Measurements from ENCODE around the gene VOPP1. TPM values are rescaled to one million over a fixed set of nuclear protein-coding genes. Genes with fewer than 3 reads are reported as not detected.

VOPP1 gene
- total and polyA plus RNA-seq, 10 of the 15 experiments (the other 5 are each of a cell fraction or from before 2014, with no cell fraction given), result 32.8 to 206 (median 129) TPM

GRCh38 chr7:55526770-55527169, 45.5 kb downstream of the VOPP1 start (continued):
- TF ChIP-seq FOS (IDR thresholded peaks at IDR 0.05; ENCODE audit: borderline replicate concordance, extremely low read depth, insufficient read length) (no peak), ATF7 (IDR thresholded peaks at IDR 0.05; ENCODE audit: low read depth) (no peak)

- ChIA-PET CTCF (interaction anchor here (1.1 to 1.5 kb wide), 3 partner anchors 9 to 21 kb away, joined by 3 read pairs; no protein-coding TSS in a partner anchor), RAD21 (ENCODE audit: unreplicated experiment) (interaction anchor here (1.3 to 1.5 kb wide), 2 partner anchors 21 to 40 kb away, joined by 3 read pairs; no protein-coding TSS in a partner anchor), POLR2A (interaction anchor here (1.0 to 1.4 kb wide), 4 partner anchors 9 to 12 kb away, joined by 3 to 8 read pairs (median 4); no protein-coding TSS in a partner anchor), SMC1A (ENCODE audit: uncharacterized antibody, unreplicated experiment) (interaction anchor here (0.6 to 2.0 kb wide), 4 partner anchors 8 to 26 kb away, joined by 3 to 13 read pairs (median 3); no protein-coding TSS in a partner anchor)
- in situ Hi-C loops (cut with MboI), result no loop called here
- Histone ChIP-seq H3K4me2 (ENCODE audit: control insufficient read depth, insufficient read depth) (peak overlapping the region; percentile 68), H3K9ac (ENCODE audit: control insufficient read depth, insufficient read depth, low read length) (no peak overlapping the region), H2AFZ (ENCODE audit: control insufficient read depth, low read depth, low read length) (no peak overlapping the region), H3K36me3 (ENCODE audit: control insufficient read depth in 2 of 2, insufficient read depth in 2 of 2, low read length in 1 of 2) (peaks cover 10 to 13% of the 10 kb centered on the region in 2 experiments; a peak in 3 of 4 replicates), H3K27me3 (replicated peaks in 1 of 2; ENCODE audit: control insufficient read depth in 2 of 2, insufficient read depth in 2 of 2, low read length in 1 of 2) (no peaks in the 10 kb centered on the region), H3K79me2 (ENCODE audit: control insufficient read depth, insufficient read depth, low read length) (peaks cover 97% of the 10 kb centered on the region), H3K4me3 (no peak overlapping the region), H3K27ac (ENCODE audit: control insufficient read depth, insufficient read depth) (peak overlapping the region; percentile 62), H3K9me3 (replicated peaks; ENCODE audit: control insufficient read depth, insufficient read depth, low read length) (no peaks in the 10 kb centered on the region), H3K4me1 (ENCODE audit: control insufficient read depth, insufficient read depth, low read length) (peaks cover 66% of the 10 kb centered on the region), H4K20me1 (ENCODE audit: control insufficient read depth, insufficient read depth) (no peaks in the 10 kb centered on the region)
- DNase-seq (ENCODE audit: low read depth, low spot score), result no peak
- BruUV-seq (replicated peaks), result no TSS peak
- TF ChIP-seq CEBPB (IDR thresholded peaks at IDR 0.05; ENCODE audit: borderline replicate concordance in 1 of 2, low read depth in 2 of 2, low read length in 2 of 2) (no peak), GATAD2B (conservative IDR thresholded peaks at IDR 0.05; ENCODE audit: low read depth) (no peak), BCL3 (IDR thresholded peaks at IDR 0.05; ENCODE audit: borderline replicate concordance, insufficient read depth, low read depth, low read length, poor library complexity, severe bottlenecking) (no peak), NR2C1 (IDR thresholded peaks at IDR 0.05) (no peak), CUX1 (IDR thresholded peaks at IDR 0.05; ENCODE audit: insufficient replicate concordance, low read depth, low read length) (no peak), EGR1 (IDR thresholded peaks at IDR 0.05; ENCODE audit: borderline replicate concordance in 1 of 2, low read depth in 2 of 2, low read length in 2 of 2) (no peak), MTA2 (IDR thresholded peaks at IDR 0.05; ENCODE audit: low read depth) (no peak), ZNF622 (IDR thresholded peaks at IDR 0.05) (no peak), CHD2 (IDR thresholded peaks at IDR 0.05; ENCODE audit: borderline replicate concordance, low read depth, low read length) (no peak)
- intact Hi-C loops (cut with micrococcal nuclease; ENCODE audit: unreplicated experiment), result no loop called here
- WGBS (ENCODE audit: insufficient coverage, insufficient replicate concordance, low lambda C conversion rate, missing lambda C conversion rate), result 49% methylated on average over 4 of the region's 4 CpGs
- ATAC-seq, result no peak
- no peak for FAIRE-seq
Measured at GRCh38 chr7:55526329-55526728, 46.0 kb downstream of the VOPP1 start.
